ENCODE measurements around the gene TRPC6. TPM values are rescaled to one million over a fixed set of nuclear protein-coding genes. Genes with fewer than 3 reads are reported as not detected.
"Not testable (repeated sequence)": the region's sequence is repeated elsewhere in the genome, so short reads cannot be mapped to it uniquely, and the experiment has no call there.

TRPC6 gene
- total and polyA plus RNA-seq, 7 donors = 0.04 to 1.1 (median 0.21) TPM

DNA sequence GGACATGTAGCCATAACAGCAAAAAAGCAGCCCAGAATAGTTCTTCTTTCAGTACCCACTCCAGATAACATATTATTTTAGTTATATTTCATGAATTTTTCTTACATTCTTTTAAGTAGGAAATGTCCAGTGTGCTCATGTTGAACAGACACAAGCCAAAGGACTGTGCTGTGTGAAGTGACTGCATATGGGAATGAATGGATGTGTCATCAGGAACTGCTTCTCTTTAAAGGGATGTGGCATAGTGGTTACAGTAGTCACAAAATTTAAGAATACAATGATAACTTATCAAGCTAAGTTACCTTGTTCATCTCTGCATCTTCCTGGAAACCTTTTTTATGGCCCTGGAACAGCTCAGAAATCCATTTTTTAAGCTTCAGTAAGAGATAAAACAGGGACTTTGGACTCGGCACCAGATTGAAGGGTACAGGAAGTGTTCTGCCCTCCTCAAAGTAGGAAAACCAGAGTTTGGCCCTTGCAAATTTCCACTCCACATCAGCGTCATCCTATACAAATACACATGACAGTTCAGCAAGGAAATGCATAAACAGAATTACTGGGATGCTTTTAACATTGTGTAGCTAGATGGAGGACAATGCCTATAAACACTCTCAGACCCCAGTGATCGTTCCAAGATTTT, 112.8 kb downstream of the TRPC6 start:
- TF ChIP-seq, protein P1, sequence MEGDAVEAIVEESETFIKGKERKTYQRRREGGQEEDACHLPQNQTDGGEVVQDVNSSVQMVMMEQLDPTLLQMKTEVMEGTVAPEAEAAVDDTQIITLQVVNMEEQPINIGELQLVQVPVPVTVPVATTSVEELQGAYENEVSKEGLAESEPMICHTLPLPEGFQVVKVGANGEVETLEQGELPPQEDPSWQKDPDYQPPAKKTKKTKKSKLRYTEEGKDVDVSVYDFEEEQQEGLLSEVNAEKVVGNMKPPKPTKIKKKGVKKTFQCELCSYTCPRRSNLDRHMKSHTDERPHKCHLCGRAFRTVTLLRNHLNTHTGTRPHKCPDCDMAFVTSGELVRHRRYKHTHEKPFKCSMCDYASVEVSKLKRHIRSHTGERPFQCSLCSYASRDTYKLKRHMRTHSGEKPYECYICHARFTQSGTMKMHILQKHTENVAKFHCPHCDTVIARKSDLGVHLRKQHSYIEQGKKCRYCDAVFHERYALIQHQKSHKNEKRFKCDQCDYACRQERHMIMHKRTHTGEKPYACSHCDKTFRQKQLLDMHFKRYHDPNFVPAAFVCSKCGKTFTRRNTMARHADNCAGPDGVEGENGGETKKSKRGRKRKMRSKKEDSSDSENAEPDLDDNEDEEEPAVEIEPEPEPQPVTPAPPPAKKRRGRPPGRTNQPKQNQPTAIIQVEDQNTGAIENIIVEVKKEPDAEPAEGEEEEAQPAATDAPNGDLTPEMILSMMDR (IDR thresholded peaks at IDR 0.05) = no peak
- 59 to 76% (median 67%) methylated on average over 3 of the region's 3 CpGs for WGBS, 3 donors

DNA sequence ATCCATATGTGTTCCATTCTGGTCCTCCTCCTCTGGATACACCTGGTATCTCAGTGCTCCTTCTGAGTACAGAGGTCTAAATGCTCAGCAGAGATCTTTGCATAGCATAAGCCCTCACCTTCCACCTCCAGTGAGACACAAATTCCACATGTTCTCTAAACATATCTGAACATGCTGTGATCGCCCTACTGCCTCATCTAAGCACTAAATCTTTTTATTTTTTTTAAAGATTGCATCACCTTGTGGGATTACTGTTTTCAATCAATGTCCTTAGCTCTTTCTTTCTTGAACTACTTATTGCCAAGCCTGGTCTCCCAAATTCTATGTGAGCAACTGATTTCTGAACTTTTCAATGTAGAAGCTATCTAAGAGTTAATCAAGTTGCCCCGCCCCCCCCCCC, 113.4 kb downstream of the TRPC6 start:
- Histone ChIP-seq H3K4me3 (no peak overlapping the region), H3K9me3 (no peaks in the 10 kb centered on the region), H3K36me3 (ENCODE audit: insufficient read depth in 1 of 2, low read depth in 1 of 2) (no peaks in the 10 kb centered on the region), H3K4me1 (no peaks in the 10 kb centered on the region), H3K27me3 (ENCODE audit: insufficient read depth in 3 of 3, low read length in 2 of 3) (no peaks in the 10 kb centered on the region), H3K27ac (no peak overlapping the region)
- WGBS, 3 donors = 39 to 65% (median 55%) methylated on average over 2 of the region's 2 CpGs
- TF ChIP-seq, protein P1 (IDR thresholded peaks at IDR 0.05) = no peak
- intact Hi-C loops (cut with DNase I) = no loop called here
- ATAC-seq = no peak
- DNase-seq = no peak

More for the DNA sequence above, 112.8 kb downstream of the TRPC6 start:
- no peaks in the 10 kb centered on the region for H3K4me1 ChIP-seq
- no peak overlapping the region for H3K4me3 ChIP-seq
- intact Hi-C loops (cut with DNase I) = no loop called here
- H3K27ac ChIP-seq = no peak overlapping the region
- no peaks in the 10 kb centered on the region for H3K9me3 ChIP-seq
- DNase-seq = no peak
- ATAC-seq = no peak
- H3K36me3 ChIP-seq (ENCODE audit: insufficient read depth in 1 of 2, low read depth in 1 of 2) = no peaks in the 10 kb centered on the region
- no peaks in the 10 kb centered on the region for H3K27me3 ChIP-seq (ENCODE audit: insufficient read depth in 3 of 3, low read length in 2 of 3)

DNA sequence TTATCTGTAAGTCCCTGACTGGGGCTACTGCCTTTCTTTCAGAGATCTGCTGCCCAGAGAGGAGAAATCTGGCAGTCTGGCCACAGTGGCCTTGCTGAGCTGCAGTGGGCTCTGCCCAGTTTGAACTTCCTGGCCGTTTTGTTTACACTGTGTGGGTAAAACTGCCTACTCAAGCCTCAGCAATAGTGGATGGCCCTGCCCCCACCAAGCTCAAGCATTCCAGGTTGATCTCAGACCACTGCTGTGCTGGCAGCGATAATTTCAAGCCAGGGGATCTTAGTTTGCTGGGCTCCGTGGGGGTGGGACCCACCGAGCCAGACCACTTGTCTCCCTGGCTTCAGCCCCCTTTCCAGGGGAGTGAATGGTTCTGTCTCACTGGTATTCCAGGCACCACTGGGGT, 117.5 kb downstream of the TRPC6 start:
- no peak for ATAC-seq
- Histone ChIP-seq H3K36me3 (ENCODE audit: insufficient read depth in 1 of 2, low read depth in 1 of 2) (no peaks in the 10 kb centered on the region), H3K27me3 (ENCODE audit: insufficient read depth in 3 of 3, low read length in 2 of 3) (no peaks in the 10 kb centered on the region), H3K4me1 (no peaks in the 10 kb centered on the region), H3K9me3 (no peaks in the 10 kb centered on the region), H3K4me3 (no peak overlapping the region), H3K27ac (no peak overlapping the region)
- 32 to 47% (median 36%) methylated on average over 4 of the region's 4 CpGs for WGBS, 3 donors
- intact Hi-C loops (cut with DNase I) = no loop called here
- DNase-seq = no peak
- TF ChIP-seq, protein P1 (IDR thresholded peaks at IDR 0.05) = no peak

DNA sequence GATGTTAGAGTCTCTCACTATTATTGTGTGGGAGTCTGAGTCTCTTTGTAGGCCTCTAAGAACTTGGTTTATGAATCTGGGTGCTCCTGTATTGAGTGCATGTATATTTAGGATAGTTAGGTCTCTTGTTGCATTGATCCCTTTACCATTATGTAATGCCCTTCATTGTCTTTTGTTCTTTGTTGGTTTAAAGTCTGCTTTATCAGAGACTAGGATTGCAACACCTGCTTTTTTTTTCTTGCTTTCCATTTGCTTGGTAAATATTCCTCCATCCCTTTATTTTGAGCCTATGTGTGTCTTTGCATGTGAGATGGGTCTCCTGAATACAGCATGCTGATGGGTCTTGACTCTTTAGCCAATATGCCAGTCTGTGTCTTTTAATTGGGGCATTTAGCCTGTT, 119.4 kb downstream of the TRPC6 start:
- H3K9me3 ChIP-seq; H3K4me1 ChIP-seq; H3K36me3 ChIP-seq (ENCODE audit: insufficient read depth in 1 of 2, low read depth in 1 of 2); ATAC-seq; H3K4me3 ChIP-seq; H3K27ac ChIP-seq; H3K27me3 ChIP-seq (ENCODE audit: insufficient read depth in 3 of 3, low read length in 2 of 3); DNase-seq; intact Hi-C loops (cut with DNase I): not testable (repeated sequence)

DNA sequence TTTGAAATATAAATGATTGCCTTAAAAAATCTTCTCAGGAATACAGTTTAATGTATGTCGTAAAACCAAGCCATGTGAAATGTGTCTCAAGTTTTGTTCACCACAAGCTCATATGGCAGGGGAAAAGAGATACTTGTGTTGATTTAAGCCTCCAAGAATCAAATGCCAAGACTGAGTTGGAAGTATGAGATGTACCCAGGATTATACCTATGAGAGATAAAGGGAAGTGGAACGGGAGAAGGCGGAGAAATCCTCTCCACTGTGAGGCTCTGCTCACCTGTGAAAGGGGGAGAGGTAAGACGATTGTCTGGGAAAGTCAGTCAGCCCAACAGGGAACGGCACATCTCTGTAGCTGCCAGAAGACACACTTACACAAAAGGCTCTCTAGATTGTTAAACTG, 124.8 kb downstream of the TRPC6 start:
- Histone ChIP-seq H3K9me3 (no peaks in the 10 kb centered on the region), H3K4me1 (no peaks in the 10 kb centered on the region), H3K27ac (no peak overlapping the region), H3K4me3 (no peak overlapping the region), H3K27me3 (ENCODE audit: insufficient read depth in 3 of 3, low read length in 2 of 3) (no peaks in the 10 kb centered on the region), H3K36me3 (ENCODE audit: insufficient read depth in 1 of 2, low read depth in 1 of 2) (no peaks in the 10 kb centered on the region)
- intact Hi-C loops (cut with DNase I) = loop anchor here in 1 of 2 donors (10.0 kb wide), 2 partner anchors 386 to 546 kb away; no protein-coding TSS in a partner anchor
- ATAC-seq (no peak), DNase-seq (no peak)
- TF ChIP-seq, protein P1 (IDR thresholded peaks at IDR 0.05) = no peak
- WGBS, 3 donors = 66 to 95% (median 88%) methylated on average over 5 of the region's 5 CpGs

Measured in psoas muscle (tissue), 8 donors.